ENCODE results near the gene HOXC9. TPM values are rescaled to one million over a fixed set of nuclear protein-coding genes. Genes with fewer than 3 reads are reported as not detected.

The HOXC9 gene
- total and polyA plus RNA-seq, 2 of the 8 experiments (the other 6 are each of a cell fraction or from before 2014, with no cell fraction given): not detected

GRCh38 chr12:54003625-54004024 lies 3.7 kb downstream of the HOXC9 start:
- no peak overlapping the region for H3K4ac ChIP-seq (replicated peaks; ENCODE audit: insufficient read length, low read depth, low read length)
- 41% methylated on average over 3 of the region's 3 CpGs; no CpG with 5 or more reads in 1 of the 2 experiments for WGBS, 2 experiments (ENCODE audit: extremely low coverage in 1 of 2, insufficient coverage in 1 of 2, insufficient read length in 1 of 2, insufficient replicate concordance in 2 of 2, low coverage in 1 of 2, low lambda C conversion rate in 2 of 2, missing lambda C conversion rate in 1 of 2)
- no peak for FAIRE-seq

More at GRCh38 chr12:54003625-54004024, 3.7 kb downstream of the HOXC9 start:
- no peak overlapping the region for H3K4me2 ChIP-seq (ENCODE audit: insufficient read depth in 1 of 2, low read depth in 2 of 2, low read length in 2 of 2)
- H4K8ac ChIP-seq (ENCODE audit: extremely low read depth, insufficient read depth, low read length): no peak overlapping the region
- no peak overlapping the region for H3K23ac ChIP-seq (ENCODE audit: insufficient read length)
- no peak overlapping the region for H3K56ac ChIP-seq (replicated peaks; ENCODE audit: insufficient read length, low read depth, low read length)
- H2BK5ac ChIP-seq (ENCODE audit: low read depth, low read length): no peak overlapping the region
- H2BK120ac ChIP-seq (replicated peaks; ENCODE audit: low read depth, low read length): no peak overlapping the region
- H3K36me3 ChIP-seq (ENCODE audit: control insufficient read depth in 2 of 4, insufficient read depth in 4 of 4, low read length in 3 of 4): peaks cover 0 to 2% (median 0%) of the 10 kb centered on the region in 4 experiments; a peak in 1 of 8 replicates
- no peak overlapping the region for H2AK5ac ChIP-seq (ENCODE audit: low read depth, low read length)
- H3K9me3 ChIP-seq (ENCODE audit: insufficient read depth in 2 of 2, low read depth in 1 of 2, low read length in 1 of 2): no peaks in the 10 kb centered on the region
- no peak overlapping the region for H4K5ac ChIP-seq (ENCODE audit: insufficient read length, low read depth, low read length)
- H3K23me2 ChIP-seq (ENCODE audit: low read depth, low read length): peaks cover 2% of the 10 kb centered on the region; the same call in 1 of the 2 replicates
- no peak overlapping the region for H2BK20ac ChIP-seq (ENCODE audit: low read length)
- peaks cover 0 to 8% (median 2%) of the 10 kb centered on the region in 4 experiments; a peak in 4 of 7 replicates for H3K4me1 ChIP-seq (replicated peaks in 1 of 4; ENCODE audit: control insufficient read depth in 3 of 4, insufficient read depth in 4 of 4, low read length in 3 of 4)
- no peak overlapping the region for H2BK12ac ChIP-seq (ENCODE audit: low read depth, low read length)
- H2BK15ac ChIP-seq (ENCODE audit: low read length): no peak overlapping the region
- H3K14ac ChIP-seq (ENCODE audit: insufficient read length): no peak overlapping the region
- POLR2A ChIA-PET (ENCODE audit: partially characterized antibody): interaction anchor here (0.9 kb wide), 2 partner anchors 15 to 20 kb away, joined by 3 read pairs; no protein-coding TSS in a partner anchor
- no peak overlapping the region for H3K9ac ChIP-seq (replicated peaks in 1 of 4; ENCODE audit: extremely low read depth in 1 of 4, low read depth in 3 of 4, low read length in 3 of 4)
- DNase-seq (ENCODE audit: low read depth in 1 of 2, low spot score in 2 of 2): no peak
- TF ChIP-seq TCF12 (IDR thresholded peaks at IDR 0.05; ENCODE audit: low read depth, low read length): no peak
- TF ChIP-seq KDM4A (IDR thresholded peaks at IDR 0.05; ENCODE audit: low read depth, low read length, severe bottlenecking): no peak
- TF ChIP-seq JUN (IDR thresholded peaks at IDR 0.05; ENCODE audit: low read depth, low read length): no peak
- TF ChIP-seq TEAD4 (IDR thresholded peaks at IDR 0.05; ENCODE audit: low read depth, low read length): no peak
- TF ChIP-seq HDAC2 (IDR thresholded peaks at IDR 0.05; ENCODE audit: borderline replicate concordance in 1 of 2, low read depth in 2 of 2, low read length in 2 of 2): no peak
- no peak for TF ChIP-seq KDM1A (IDR thresholded peaks at IDR 0.05; ENCODE audit: borderline replicate concordance, low read length)
- TF ChIP-seq E2F6 (IDR thresholded peaks at IDR 0.05): no peak
- no peak for TF ChIP-seq KDM5A (IDR thresholded peaks at IDR 0.05; ENCODE audit: low read length)
- no peak for TF ChIP-seq RBBP5 (IDR thresholded peaks at IDR 0.05; ENCODE audit: borderline replicate concordance, low read depth, low read length)
- TF ChIP-seq NRF1 (IDR thresholded peaks at IDR 0.05; ENCODE audit: low read depth, low read length): no peak
- H2AFZ ChIP-seq (ENCODE audit: low read length): no peak overlapping the region
- no peak overlapping the region for H3K27ac ChIP-seq (ENCODE audit: low read depth, low read length)
- H4K91ac ChIP-seq (replicated peaks; ENCODE audit: insufficient read length, low read length): no peak overlapping the region
- H3K27me3 ChIP-seq (replicated peaks in 1 of 4; ENCODE audit: control insufficient read depth in 3 of 4, extremely low read depth in 1 of 4, insufficient read depth in 3 of 4, low read length in 3 of 4): peaks cover 98 to 100% (median 100%) of the 10 kb centered on the region in 4 experiments
- H3K18ac ChIP-seq (ENCODE audit: extremely low read depth, low read length): no peak overlapping the region
- H3K79me1 ChIP-seq (ENCODE audit: low read depth, low read length): no peaks in the 10 kb centered on the region
- CTCF ChIA-PET (ENCODE audit: partially characterized antibody): interaction anchor here (1.0 to 11.3 kb wide), 12 partner anchors 10 to 210 kb away, joined by 3 to 172 read pairs (median 29); partner anchors contain the start of genes HOXC10, HOXC5, HOXC6 and SMUG1
- H3K4me3 ChIP-seq (ENCODE audit: extremely low read depth in 1 of 4, insufficient read depth in 2 of 4, low read depth in 3 of 4, low read length in 4 of 4): no peak overlapping the region
- H4K20me1 ChIP-seq (replicated peaks in 1 of 2; ENCODE audit: control insufficient read depth in 1 of 2, insufficient read depth in 2 of 2, low read length in 2 of 2): peaks cover 3 to 34% of the 10 kb centered on the region in 2 experiments
- no peaks in the 10 kb centered on the region for H3K79me2 ChIP-seq (ENCODE audit: control insufficient read depth in 1 of 2, insufficient read depth in 2 of 2, low read length in 2 of 2)
